Muscle layer of colon (tissue), 2 donors: ENCODE results near the gene OR2T33.

Experiments
- H3K27ac ChIP-seq: one replicate; pipeline ENCODE4 v1.7.0; 2013; ENCODE audit warnings: low read depth, mild to moderate bottlenecking, low read length, moderate library complexity
- H3K27me3 ChIP-seq, 2 donors: one replicate each; pipeline ENCODE4 v1.7.0; 2013; ENCODE audit warnings: low read length in 2 of 2, mild to moderate bottlenecking in 2 of 2; ENCODE audit not compliant: insufficient read depth in 2 of 2, control insufficient read depth in 1 of 2
- H3K36me3 ChIP-seq: one replicate; pipeline ENCODE4 v1.7.0; 2013; ENCODE audit warnings: mild to moderate bottlenecking, low read length; ENCODE audit not compliant: insufficient read depth
- H3K4me1 ChIP-seq: one replicate; pipeline ENCODE4 v1.7.0; 2013; ENCODE audit warnings: mild to moderate bottlenecking, low read length; ENCODE audit not compliant: insufficient read depth
- H3K4me3 ChIP-seq, 2 donors: one replicate each; pipeline ENCODE4 v1.7.0; 2013; ENCODE audit warnings: low read length in 2 of 2, low read depth in 1 of 2, mild to moderate bottlenecking in 1 of 2, moderate library complexity in 1 of 2
- H3K9ac ChIP-seq: one replicate; pipeline ENCODE4 v1.7.0; 2013; ENCODE audit warnings: low read length
- H3K9me3 ChIP-seq: one replicate; pipeline ENCODE4 v1.7.0; 2013; ENCODE audit warnings: mild to moderate bottlenecking, low read length
- donor health status: abdominal sarcoma.
- donor health status: Adenocarcinoma of cecum.

The OR2T33 gene

DNA sequence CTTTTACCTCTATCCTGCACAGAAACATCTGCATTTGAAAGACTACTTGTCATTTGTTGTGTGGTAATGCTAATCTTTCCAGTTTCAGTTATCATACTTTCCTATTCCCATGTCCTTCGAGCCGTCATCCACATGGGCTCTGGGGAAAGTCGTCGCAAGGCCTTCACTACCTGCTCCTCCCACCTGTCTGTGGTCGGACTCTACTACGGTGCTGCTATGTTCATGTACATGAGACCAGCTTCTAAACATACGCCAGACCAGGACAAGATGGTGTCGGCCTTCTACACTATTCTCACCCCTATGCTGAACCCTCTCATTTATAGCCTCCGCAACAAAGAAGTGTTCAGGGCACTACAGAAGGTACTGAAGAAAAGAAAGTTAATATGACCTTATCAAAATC, 38.3 kb downstream of the OR2T33 start:
- no peaks in the 10 kb centered on the region for H3K27me3 ChIP-seq
- no peak overlapping the region for H3K9ac ChIP-seq
- H3K9me3 ChIP-seq, result no peaks in the 10 kb centered on the region
- no peaks in the 10 kb centered on the region for H3K36me3 ChIP-seq
- H3K4me3 ChIP-seq, result no peak overlapping the region
- no peaks in the 10 kb centered on the region for H3K4me1 ChIP-seq
- H3K27ac ChIP-seq, result no peak overlapping the region

DNA sequence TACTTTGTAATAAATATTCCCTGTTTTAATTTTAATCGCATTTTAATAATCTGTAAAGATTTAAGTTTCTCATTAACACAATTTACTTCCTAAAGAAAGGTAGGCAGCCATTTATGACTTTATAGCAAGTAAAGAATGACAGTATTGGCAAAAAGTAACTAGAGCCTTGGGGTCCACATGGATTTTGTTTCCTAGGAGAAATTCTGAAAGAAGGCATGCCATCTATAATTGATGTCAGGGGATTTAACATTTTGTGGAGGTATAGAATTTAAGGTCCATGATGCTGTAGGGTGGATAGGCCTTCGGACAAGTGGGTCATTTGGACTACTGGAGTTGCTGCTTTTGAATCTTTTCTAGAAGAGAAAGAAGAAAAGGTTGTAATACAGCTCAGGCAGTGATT, 46.7 kb downstream of the OR2T33 start, which contains the start of gene OR2M4:
Gene OR2M4, plus strand, starts transcription at position 301 of the 400 bp plus-strand sequence. CDS start 7,512 bp downstream, outside the sequence.
- H3K9me3 ChIP-seq, result no peaks in the 10 kb centered on the region

GRCh38 chr1:248229360-248229908, 48.3 kb downstream of the OR2T33 start:
- Histone ChIP-seq H3K27ac (no peak overlapping the region), H3K9ac (no peak overlapping the region), H3K4me1 (no peaks in the 10 kb centered on the region), H3K9me3 (no peaks in the 10 kb centered on the region), H3K27me3 (no peaks in the 10 kb centered on the region), H3K4me3 (no peak overlapping the region), H3K36me3 (no peaks in the 10 kb centered on the region)

More for the DNA sequence above, 46.7 kb downstream of the OR2T33 start, which contains the start of gene OR2M4:
- H3K36me3 ChIP-seq, result no peaks in the 10 kb centered on the region
- H3K4me3 ChIP-seq, result no peak within 1 kb of the TSS
- no peaks in the 10 kb centered on the region for H3K4me1 ChIP-seq
- no peak within 1 kb of the TSS for H3K27ac ChIP-seq
- no peak within 1 kb of the TSS for H3K9ac ChIP-seq
- no peaks in the 10 kb centered on the region for H3K27me3 ChIP-seq

DNA sequence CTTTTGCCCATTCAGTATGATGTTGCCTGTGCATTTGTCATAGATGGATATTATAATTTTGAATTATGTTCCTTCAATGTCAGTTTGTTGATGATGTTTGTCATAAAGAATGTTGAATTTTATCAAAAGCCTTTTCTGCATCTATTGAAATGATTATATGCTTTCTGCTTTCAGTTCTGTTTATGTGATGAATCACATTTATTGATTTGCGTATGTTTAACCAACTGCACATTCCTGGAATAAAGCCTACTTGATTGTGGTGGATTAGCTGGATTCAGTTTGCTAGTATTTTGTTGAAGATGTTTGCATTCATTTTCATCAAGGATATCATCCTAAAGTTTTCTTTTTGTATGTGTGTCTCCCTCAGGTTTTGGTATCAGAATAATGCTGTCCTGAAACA, 52.2 kb downstream of the OR2T33 start:
- H3K9ac ChIP-seq, result no peak overlapping the region
- H3K36me3 ChIP-seq, result no peaks in the 10 kb centered on the region
- no peak overlapping the region for H3K4me3 ChIP-seq
- H3K9me3 ChIP-seq, result no peaks in the 10 kb centered on the region
- H3K4me1 ChIP-seq, result no peaks in the 10 kb centered on the region
- H3K27ac ChIP-seq, result no peak overlapping the region
- no peaks in the 10 kb centered on the region for H3K27me3 ChIP-seq
